Activated CD4-positive, alpha-beta T cell treated with anti-CD3 and anti-CD28 coated beads for 48 hours (primary cell): ENCODE data around the gene KPNA6.

Experiments used
- DNase-seq: peaks from one replicate; pipeline ENCODE4 v3.0.0-alpha.2; 2020

KPNA6 gene

DNA sequence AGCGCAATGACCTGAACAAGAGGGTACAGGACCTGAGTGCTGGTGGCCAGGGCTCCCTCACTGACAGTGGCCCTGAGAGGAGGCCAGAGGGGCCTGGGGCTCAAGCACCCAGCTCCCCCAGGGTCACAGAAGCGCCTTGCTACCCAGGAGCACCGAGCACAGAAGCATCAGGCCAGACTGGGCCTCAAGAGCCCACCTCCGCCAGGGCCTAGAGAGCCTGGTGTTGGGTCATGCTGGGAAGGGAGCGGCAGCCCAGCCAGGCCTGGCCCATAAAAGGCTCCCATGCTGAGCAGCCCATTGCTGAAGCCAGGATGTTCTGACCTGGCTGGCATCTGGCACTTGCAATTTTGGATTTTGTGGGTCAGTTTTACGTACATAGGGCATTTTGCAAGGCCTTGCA, 87.1 kb downstream of the KPNA6 start:
- no peak for DNase-seq

DNA sequence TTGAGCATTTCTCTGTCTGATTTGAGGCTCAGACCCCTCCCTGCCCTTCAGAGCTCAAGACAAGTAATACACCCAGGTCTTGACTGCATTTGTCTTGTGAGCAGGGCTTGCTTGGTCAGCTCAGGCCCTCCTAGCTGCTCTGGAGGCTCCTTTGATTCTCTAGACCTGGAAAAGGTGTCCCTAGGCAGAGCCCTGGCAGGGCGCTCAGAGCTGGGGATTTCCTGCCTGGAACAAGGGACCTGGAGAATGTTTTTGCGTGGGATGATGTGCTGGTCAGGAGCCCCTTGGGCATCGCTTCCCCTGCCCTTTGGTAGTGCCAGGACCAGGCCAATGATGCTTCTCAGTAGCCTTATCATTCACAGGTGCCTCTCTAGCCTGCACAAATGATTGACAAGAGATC, 87.7 kb downstream of the KPNA6 start:
- DNase-seq = no peak

DNA sequence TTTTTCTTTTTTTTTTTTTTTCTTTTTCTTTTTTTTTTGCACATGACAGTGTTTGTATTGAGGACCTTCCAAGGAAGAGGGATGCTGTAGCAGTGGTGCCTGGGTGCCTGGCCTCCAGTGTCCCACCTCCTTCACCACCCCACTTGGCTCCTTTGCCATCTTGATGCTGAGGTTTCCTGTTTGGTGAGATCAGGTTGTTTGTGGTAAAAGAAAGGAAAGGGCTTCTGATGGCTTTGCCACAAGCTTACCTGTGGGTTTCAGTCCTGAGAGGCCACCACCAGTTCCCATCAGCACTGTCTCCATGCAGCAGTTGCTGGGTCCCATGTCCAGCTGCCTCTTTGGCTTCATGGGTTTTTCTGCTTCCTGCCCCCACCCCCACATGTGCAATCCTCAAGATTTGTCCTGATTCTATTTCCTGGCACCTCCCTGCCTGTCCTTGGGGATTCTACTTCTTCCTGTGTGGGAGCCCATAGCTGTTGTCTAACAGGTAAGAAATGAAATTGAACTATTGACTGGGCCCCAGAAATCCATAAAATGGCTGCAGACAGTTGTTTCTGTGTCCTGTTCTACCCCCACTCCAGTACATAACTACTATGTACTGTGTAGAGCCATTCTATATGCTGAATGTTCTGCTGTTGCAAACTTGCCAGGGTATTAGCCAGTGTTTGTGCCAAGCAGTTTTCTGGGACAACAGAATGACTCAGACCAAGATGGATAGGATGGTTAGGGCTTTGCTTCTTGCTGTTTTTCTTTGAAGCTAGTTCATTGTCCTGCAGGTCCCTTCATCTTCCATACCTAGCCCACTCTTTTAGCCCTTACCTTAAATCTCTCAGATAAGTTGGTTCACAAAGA, 88.3 kb downstream of the KPNA6 start:
- DNase-seq = no peak

DNA sequence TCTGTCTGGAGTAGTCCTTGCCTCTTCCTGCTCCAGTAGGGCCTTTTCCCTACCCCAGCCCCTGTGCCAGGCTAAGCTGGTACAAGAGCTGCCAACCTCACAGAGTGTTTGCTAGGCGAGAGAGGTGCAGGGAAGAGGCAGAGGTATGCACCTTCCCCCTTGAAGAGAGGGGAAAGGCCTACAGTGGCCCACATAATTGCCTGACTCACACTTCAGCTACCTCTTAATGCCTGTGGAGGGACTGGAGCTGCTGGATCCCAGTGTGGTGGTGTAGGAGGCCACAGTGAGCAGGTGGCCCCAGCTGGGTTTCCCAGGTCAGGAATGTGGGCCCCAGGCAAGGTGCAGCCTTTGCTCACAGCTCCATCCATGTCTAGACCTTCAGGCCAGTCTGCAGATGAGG, 89.2 kb downstream of the KPNA6 start:
- no peak for DNase-seq

DNA sequence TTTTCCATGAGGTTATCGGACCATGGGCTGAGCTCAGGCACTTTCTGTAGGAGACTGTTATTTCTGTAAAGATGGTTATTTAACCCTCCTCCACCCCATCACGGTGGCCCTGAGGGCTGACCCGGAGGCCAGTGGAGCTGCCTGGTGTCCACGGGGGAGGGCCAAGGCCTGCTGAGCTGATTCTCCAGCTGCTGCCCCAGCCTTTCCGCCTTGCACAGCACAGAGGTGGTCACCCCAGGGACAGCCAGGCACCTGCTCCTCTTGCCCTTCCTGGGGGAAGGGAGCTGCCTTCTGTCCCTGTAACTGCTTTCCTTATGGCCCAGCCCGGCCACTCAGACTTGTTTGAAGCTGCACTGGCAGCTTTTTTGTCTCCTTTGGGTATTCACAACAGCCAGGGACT, 90.0 kb downstream of the KPNA6 start:
- no peak for DNase-seq

DNA sequence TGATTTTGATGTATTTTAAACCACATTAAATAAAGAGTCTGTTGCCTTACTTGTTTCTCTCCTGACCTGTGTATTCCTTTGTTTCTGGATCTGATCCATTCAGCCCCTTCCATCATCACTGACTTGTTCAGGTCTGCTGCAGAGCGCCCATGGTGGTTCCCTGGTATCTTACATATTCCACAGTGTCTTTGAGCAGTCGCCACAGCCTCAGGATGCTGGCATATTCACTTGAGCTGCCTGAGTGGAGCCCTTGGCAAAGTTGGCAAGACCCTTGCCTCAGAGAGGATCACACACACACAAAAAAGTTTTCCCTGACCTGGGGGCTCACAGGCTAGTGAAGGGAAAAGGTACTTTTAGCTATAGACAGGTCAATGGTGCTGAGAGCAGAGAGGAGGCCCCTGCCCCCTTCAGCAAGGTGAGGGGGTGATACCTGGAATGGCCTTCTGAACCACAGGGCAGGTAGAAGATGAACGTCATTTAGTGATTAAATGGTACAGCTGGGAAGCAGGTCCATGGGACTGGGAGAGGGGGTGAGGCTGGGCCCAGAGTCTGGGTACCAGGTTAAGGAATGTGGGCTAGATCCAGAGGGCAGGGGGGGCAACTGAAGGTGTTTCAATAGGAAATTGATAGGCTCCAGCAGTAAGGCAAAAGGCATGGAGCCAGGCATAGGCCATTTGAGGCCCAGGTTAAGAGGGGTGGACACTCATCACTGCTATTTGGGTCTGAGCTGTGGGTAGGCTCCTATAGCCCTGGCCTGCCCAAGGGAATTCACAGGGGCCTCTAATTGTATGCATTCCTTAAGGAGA, 90.6 kb downstream of the KPNA6 start:
- DNase-seq = no peak

DNA sequence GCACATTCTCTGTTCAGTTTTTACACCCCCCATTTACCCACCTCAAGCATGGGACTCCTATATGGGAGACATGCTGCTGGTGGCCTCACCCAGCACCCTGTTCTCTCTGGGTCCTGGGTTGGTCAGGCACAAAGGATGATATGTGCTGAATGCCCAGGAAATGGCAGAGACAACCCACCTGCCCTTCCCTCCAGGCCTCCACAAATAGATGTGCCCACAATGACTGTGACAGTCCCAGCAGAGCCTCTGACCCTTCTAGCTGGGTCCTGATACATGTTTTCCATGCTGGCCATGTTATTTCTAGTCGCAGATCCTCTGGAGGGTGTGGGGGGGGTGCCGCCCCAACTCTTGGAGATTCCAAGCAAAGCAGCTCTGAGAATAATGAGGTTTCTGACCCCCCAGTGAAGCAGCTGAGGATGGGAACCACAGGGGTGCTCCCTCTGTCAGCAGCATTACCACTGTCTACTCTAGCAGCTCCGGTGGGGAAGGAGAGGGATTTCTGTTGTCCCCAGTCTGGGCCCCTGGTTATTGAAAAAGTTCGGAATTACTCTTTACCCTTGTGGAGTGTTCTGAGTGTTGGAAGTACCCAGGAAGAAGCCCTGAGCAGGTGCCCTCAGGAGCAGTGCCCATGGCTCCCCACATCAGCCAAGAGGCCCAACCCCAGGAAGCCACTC, 91.3 kb downstream of the KPNA6 start:
- no peak for DNase-seq

DNA sequence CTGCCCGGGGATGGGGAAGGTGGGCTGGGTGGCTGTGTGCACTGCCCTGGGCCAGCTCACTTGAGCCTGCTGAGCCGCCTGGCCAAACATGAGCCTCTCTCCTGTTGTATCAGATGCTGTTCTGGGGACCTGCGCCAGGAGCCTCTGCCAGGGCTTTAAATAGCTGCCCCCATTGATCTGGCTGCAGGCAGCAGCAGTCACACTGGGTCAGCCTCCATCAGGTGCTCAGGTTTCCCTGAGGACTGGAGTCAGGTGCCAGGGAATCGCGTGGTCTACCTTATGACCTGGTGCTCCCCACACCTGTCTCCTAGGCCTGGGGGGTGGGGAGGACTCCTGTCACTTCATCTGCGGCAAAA, 91.8 kb downstream of the KPNA6 start:
- no peak for DNase-seq

DNA sequence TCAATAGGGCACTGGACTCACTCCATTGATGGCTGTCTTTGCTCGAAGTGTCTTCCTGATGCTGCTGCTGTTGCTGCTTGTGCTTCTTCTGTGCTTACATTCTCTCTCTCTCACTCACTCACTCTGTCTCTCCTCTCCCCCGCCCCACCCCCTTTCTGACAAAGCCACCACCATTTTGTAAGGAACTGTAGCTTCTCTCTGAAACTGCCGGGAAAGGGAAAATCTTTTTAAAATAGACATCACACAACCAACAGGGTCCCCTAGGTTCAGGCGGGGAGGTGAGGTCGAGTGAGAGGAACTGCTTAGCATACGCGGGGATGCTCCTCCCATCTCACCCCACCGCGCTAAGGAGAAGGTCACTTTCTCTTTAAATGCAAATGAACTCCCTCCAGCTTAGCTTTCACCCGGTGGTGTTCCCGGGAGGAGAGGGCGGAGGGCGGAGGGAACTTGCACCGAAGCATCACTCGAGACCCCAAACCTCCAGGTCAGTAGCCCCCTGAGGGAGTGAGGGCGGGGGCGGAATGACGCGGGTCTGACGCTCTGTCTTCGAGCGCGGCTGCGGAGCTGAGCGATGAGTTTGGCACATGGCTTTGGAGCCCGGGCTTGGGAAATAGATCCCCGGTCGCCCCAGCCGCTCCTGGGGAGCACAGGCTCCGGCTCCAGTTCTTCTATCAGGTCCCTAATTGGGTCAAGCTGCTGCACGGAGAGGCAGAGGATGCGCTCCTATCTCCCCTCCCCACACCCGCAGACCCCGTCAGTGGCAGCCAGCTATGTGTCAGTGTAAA, 92.6 kb downstream of the KPNA6 start, which contains the start of gene CCDC28B:
TSS of gene CCDC28B (plus strand) at position 370 of the 785 bp plus-strand sequence. CDS start 1,341 bp downstream, outside the sequence.
- peak; percentile 59 for DNase-seq

DNA sequence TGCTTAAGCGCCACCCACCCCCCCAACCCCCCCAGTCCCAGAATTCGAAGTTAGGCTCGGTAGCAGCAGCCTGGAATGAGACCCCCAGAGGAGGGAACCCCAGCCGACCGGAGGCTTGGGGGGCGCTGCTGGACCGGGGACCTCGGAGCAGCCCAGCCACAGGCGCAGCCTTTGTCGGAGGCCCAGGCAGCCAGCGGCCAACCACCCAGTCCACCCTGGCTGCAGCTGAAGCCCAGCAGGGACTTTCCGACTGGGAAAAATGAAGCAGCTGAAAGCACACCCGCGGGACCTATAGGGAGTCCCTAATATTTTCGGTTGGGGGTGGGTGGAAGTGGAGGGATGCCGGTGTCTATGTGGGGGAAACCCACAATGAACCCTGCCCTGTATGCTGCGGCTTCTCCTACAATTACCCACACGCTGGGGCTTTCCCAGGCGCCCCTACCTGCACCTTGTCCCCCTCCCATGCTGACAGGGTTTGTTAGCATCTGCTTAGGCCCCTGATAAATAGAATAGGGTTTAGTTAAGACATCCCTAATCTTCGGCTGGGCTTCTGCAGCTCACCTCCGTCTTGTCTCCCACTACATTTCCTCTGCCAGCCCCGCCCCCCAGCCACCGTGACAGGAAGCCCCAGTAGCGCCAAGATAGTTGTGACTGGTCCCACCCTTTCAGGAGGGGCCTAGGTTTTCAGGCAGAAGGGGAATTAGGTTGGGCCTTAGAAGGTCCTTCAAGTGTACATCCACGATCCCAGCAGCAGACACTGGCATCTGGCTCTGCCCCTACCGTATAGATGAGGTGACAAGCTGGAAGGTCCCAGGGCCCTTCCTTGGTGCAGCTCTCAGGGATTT, 93.4 kb downstream of the KPNA6 start:
- DNase-seq = peak; percentile 84

DNA sequence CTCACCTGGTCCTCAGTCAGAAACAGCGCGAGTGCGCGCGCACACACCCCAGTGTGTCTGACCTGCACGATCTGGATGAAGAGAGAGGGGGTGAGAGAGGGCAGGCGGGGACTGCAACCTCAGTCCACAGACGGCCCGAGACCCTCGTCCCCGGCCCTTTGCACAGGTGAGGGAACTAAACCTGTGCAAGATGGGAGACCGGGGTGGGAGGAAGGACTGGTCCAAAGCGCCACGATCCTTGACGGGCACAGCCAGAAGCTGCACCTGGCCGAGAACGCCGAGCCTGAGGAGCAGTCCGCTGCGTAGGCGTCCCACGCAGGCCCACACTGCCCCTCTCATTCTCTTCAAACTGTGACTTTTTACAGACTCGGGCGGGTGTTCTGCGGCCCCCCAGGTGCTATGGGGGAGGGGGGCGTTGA, 97.1 kb downstream of the KPNA6 start:
- no peak for DNase-seq

DNA sequence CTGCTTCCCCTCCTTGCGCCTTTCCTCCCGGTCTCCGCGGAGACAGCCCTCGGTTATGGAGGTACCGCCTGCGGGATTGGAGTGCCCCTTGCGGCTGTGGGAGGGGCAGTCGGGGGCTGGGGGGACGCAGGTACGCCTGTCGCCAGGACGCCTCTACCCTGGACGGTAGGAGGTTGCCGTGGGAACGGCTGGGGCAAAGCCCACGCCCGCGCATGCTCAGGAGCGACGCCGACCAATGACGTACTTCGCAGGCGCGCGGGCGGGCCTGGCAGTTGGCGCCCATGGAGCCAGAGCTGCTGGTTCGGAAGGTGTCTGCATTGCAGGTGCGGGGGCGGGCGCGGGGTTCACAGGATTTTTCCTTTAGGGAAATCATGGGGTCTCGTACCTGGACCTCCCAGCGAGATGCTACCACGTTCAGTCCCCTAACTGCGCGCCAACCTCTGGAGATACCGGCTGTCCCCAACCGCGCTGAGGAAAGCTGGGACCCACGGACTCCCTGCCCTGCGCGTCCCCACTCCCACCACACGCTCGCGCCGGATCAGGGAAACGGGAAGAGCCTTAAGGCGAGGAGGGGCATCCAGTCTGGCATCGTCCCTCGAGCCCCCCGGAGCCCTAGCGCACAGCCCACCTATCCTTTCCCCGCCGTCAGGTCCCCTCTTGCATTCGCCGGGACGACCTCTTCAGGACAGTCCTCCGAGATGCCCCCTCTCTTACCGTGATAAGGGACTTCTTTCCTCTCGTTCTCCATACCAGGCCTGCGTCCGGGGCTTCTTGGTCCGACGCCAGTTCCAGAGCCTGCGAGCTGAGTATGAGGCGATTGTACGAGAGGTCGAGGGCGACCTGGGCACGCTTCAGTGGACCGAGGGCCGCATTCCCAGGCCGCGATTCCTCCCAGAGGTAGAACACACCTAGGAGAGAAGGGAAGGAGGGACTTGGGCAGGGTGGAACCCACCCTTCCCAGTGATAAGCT, 97.8 kb downstream of the KPNA6 start, which contains the start of gene IQCC:
TSS of gene IQCC (plus strand) at position 271 of the 970 bp plus-strand sequence. CDS start at position 282, 11 bp downstream.
- DNase-seq = peak; percentile 91

DNA sequence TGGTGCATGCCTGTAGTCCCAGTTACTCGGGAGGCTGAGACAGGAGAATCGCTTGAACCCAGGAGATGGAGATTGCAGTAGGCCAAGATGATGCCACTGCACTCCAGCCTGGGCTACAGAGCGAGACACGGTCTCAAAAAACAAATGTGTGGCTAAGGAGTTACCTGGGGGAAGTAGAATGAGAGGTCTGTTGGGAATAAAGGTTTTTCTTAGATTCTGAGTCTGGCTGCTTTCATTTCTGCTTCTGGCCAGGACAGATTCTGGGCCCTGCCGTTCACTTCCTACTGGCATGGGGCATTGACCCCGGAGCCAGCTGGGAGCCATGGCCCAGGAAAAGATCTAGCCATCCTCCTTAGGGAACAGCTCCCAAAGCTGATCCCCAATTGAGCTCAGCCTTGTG, 100.6 kb downstream of the KPNA6 start:
- no peak for DNase-seq

DNA sequence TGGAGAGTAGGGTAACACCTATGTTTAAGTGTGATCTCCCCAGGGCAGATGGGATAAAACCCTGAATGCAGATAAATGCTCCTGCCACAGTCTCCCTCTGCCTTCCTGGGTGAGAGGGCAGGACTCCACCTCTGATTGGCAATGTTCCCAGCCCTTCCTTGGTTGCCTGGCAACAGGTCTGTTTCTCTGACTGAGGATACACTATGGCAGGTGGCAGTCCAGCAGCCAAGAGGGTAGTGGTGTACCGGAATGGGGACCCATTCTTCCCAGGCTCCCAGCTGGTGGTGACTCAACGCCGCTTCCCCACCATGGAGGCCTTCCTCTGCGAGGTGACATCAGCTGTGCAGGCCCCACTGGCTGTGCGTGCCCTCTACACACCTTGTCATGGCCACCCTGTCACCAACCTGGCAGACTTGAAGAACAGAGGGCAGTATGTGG, 101.1 kb downstream of the KPNA6 start, which contains the start of gene DCDC2B:
TSS of gene DCDC2B (plus strand) at position 199 of the 438 bp plus-strand sequence. CDS start at position 204, 5 bp downstream.
- no peak for DNase-seq

DNA sequence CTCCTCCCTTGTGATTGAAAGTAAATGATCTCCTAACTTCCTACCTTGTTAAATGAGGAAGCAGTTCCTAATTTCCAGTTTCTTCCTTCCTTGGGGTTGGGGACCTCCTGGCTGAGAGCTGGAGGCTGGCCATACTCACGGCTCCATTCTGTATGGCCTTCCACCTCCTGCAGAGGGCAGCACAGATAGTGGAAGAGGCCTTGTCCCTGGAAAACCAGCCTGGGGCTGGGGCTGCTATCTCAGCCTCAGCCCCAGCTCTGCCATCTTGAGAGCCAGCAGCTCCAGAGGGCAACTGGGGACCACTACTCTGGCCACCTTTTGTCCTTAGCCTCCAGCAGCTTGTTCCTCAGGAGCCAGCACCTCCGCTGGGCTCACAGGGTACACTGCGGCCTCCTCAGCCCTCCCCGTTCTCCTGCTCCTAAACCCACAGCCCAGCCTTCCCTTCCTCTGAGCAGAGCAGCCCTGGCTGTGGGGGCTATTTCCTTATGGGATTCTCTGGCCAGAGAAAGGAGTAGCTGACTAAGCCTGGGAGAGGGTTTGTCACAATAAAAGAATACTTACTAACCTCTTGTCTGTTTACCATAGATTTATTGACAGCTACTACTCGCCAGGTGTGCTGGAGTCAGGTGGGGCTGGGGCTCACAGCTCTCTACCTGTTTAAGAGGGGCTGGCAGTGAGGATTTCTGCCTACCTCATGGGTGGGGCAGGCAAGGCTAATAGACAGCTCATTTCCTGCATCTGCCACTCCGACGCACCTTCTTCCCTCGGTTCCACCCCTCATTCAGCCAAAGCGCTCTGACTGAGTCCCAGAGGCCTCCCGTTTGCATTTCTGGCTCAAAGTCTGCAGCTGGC, 108.0 kb downstream of the KPNA6 start:
- peak; percentile 71 for DNase-seq

DNA sequence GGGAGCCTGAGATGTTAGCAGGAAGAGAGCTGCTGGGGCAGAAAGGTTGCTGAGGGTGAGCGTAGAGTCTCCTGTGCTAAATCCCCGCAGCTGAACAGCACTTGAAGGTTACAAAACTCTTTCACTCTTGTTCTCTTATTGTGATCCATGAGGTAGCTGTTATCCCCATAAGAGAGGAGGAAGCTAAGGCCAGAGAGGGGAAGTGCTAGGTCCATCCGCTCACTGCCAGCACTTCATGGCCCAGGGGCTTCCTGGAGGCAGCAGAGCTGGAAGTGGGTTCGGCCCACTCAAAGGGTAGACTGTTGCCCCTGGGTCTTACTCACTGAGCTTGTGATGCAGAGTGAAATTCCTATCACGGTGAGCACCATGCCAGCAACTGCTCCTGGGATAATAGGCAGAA, 108.7 kb downstream of the KPNA6 start:
- no peak for DNase-seq

DNA sequence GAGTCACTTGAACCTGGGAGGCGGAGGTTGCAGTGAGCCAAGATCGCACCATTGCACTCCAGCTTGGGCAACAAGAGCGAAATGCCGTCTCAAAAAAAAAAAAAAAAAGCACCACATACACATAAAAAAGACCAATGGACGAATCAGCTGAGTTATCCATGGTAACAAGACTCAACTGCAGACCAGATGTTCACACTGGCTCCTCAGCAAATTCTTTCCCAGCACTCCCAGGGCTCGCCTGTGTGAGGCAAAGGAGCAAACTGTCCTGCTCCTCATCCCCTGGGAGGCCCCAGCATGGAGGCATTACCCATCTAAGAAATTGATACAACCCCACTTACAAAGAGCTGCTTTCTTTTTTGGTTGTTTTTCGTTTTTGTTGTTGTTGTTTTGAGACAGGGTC, 111.2 kb downstream of the KPNA6 start:
- no peak for DNase-seq

DNA sequence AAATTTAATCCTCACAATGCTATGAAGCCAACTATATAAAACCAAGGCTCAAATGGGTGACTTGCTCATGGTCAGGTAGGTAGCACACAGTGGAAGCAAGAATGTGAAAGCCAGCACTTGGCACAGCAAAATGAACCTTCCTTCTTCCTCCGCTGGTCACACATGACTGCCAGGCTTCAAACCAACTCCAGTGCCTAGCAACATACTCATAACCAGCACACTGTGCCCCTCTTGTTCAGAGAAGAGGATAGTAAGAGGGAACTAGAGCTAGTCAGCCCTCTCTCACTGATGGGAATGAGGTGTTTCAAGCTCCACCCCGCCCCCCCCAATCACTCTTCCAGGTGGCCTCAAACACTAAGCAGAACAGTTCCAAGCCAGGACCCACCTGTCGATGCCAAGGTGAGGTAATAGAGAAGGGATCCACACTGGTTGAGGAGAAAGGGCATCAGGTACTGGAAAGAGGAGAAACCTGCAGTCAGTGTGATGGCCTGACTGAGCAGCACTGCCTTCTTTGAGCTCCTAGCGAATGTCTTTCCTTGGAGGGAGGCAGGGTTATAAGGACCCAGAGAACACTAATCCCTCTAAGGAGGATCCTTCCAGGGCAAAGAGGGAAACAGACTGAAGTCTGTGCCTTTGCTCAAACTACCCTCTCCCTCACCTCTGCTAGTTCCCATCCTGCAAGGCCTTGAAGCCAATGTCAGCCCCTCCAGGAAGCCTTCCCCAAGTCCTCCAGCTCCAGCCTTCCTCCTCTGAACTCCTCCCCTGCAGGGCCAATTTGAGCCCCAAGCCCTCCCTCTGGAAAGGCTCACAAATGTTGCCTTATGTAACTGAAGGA, 113.1 kb downstream of the KPNA6 start:
- DNase-seq = no peak
